ENCODE data around the gene PRM3.

The PRM3 gene

DNA sequence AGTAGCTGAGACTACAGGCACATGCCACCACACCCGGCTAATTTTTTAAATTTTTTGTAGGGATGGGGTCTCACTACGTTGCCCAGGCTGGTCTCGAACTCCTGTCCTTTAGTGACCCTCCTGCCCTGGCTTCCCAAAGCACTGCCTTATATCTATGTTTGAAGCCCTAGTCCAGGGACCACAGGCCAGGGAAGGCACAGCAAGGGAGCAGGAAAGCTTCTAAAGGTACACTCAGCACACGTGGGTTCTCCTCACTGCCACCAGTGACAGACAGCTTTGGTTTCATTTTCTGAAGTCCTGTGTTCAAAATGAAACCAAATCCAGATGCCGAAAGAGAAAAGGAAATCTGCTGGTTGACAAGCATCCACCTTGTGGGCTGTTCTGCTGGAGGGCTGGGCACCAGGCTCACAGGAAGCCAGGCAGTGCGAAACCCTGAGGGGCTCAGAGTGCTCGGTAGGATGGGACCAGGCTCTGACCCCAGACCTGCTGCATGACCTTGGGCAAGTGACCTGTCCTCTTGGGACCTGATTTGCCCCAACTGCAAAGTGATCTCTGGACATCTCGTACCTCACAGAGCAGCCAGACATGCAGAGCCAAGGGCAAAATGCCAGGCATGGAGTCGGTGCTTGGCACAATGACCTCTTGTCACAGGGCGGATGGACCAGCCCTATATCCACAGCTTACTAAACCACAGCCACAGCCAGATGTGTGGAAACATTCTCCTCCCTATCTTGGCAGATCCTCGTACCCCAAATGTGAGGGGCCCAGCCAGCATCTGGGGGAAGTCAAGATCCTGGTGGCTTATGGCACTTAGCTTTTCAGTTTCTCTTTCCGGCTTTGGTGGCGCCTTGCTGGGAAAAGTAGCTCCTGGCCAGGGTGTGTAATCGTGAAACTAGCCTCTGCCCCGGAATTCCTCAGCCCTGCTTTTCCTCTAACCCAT is 14.6 kb downstream of the PRM3 start:
- DNase-seq: no peak

DNA sequence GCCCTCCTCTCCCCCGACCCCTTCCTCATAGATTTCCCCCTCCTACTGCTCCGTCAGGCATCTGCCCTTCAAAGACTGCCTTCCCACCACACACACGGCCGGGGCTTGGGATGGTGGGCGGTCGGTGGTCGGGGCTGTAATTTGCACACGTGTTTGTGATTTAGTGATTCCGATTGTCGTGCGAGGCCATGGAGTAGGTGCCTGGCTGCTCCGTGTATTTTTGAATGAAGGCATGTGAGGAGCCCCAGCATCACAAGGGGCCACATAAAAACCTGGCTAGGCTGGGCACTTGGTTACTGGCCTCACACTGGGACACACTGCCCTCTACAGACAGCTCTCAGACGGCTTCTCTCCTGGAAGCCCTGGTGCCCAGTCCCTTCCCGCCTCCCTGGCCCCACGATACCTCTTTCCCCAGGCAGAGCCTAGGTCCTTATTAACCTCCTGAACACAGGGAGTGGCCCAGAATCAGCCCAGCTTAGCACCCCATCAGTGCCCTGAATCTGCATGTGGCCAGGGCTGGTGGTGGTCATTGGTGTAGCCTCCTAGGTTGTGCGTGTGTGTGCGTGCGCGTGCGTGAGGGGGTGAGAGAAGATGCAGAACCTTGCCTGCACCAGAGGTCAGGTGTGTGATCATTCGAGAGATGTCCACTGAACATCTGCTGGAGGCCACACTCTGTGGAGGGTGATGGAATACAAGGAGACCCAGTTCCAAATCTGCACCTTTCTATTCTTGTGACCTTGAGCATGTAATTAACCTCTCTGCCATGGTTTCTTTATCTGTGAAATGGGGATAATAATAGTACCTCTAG is 16.1 kb downstream of the PRM3 start:
- DNase-seq: peak; percentile 48

DNA sequence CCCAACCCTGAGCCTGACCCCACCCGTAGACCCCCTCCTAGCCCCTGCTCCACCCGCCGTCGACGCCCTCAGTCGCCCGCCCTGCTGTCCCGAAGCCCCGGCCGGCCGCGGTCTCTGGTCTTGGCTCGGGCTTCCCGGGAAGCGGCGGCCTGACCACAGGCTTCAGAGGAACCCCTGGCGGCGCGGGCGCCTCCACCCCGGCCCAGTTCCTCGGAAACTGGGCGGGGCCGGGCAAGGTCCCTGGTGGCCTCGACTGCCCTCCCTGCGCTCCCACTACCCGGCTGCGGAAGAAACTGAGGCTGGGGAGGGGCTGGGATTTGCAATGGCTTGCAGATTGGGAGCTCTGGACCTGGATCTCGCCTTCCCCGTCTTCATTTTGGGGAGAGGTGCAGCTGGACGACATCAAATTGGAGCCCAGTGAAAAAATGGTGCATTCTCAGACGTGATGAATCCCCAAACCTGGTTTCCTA is 16.7 kb downstream of the PRM3 start:
- DNase-seq: no peak

DNA sequence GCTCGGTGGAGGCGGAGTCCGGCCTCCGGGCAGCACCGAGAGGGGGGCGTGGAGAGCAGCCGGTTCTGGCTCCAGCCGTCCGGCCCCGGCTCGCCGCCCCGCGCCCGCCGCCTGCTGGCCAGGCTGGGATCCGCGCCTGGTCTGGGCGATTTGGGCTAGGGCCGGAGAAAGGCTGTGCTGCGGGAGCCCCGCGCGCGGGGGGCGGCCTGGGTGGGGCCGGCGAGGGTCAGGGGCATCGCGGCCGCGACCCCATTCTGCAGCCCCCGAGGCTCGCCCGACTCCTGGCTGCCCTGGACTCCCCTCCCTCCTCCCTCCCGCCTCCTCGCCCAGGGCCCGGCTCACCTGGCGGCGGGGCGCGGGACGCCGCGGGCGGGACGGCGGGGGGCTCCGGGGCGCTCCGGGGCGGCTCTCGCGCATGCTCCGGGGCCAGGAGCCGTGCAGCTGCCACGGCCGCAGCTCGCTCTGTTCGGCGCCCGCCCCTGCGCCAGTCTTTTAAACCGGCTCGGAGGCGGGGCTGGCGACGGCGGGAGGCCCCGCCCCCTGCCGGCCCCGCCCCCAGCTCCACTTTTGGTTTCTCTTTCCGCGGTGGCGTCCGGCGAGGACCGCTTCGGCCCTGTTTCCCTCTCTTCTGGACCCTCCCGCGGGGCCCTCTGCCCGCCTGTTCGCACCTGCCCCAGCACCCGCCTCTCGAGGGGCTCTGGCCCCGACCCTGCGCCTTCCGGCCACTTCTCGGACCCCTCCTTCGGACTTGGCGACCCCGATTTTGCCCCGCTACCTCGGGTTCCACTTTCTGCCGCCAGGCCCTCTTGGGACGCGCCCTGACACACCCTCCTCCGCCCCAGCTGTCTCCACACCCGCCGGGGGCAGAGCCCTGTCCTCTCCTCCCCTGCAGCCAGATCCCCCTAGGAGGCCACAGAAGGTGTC is 17.4 kb downstream of the PRM3 start, which contains the start of gene SOCS1:
Gene SOCS1 (minus strand): TSS at position 468 of the 924 bp plus-strand sequence. CDS start 726 bp downstream, outside the sequence.
- peak; percentile 48 for DNase-seq

DNA sequence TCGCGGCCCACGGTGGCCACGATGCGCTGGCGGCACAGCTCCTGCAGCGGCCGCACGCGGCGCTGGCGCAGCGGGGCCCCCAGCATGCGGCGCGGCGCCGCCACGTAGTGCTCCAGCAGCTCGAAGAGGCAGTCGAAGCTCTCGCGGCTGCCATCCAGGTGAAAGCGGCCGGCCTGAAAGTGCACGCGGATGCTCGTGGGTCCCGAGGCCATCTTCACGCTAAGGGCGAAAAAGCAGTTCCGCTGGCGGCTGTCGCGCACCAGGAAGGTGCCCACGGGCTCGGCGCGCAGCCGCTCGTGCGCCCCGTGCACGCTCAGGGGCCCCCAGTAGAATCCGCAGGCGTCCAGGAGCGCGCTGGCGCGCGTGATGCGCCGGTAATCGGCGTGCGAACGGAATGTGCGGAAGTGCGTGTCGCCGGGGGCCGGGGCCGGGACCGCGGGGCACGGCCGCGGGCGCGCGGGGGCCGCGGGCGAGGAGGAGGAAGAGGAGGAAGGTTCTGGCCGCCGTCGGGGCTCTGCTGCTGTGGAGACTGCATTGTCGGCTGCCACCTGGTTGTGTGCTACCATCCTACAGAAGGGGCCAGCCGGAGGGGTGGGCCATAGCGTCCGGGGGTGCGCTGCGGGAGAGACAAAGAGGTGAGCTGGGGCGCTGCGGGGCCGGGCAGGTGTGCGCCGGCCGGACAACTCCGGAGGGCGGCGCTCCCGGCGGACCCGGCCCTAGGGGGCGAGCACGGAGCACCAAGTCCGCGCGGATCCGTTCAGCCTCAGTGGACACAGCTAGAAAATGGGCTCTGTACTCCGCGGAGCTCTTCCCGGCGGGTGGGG is 18.3 kb downstream of the PRM3 start:
- no peak for DNase-seq

DNA sequence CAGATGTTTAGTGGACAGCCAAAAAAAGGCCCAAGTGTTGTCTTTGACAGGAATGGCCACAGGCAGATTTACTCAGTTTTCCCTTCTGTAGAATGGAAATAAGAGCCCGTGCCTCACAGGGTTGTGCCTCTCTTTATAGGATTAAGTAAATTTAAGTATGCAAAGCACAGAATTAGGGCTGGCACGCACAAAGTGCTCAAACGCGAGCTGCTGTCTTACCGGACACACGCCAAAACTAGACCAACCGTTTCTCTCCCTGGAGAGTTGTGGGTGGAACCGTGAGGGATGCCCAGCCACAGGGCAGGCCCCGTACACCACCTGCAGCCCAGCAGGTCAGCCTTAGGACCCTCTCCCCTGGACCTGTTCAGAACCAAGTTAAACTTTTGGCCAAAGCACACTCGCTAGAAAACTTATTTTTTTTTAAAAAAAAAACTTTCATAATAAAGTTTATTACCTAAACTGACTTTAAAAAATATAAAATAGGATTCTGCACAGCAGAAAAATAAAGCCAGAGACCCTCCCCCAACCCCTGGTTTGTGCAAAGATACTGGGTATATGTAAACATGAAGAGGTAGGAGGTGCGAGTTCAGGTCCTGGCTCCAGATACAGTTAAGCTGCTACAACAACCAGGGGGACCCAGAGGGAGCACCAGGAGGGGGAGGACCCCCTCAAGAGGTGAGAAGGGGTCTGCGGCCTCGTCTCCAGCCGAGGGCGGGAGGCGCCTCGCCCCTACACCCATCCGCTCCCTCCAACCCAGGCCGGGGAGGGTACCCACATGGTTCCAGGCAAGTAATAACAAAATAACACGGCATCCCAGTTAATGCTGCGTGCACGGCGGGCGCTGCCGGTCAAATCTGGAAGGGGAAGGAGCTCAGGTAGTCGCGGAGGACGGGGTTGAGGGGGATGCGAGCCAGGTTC is 19.2 kb downstream of the PRM3 start:
- DNase-seq: no peak

DNA sequence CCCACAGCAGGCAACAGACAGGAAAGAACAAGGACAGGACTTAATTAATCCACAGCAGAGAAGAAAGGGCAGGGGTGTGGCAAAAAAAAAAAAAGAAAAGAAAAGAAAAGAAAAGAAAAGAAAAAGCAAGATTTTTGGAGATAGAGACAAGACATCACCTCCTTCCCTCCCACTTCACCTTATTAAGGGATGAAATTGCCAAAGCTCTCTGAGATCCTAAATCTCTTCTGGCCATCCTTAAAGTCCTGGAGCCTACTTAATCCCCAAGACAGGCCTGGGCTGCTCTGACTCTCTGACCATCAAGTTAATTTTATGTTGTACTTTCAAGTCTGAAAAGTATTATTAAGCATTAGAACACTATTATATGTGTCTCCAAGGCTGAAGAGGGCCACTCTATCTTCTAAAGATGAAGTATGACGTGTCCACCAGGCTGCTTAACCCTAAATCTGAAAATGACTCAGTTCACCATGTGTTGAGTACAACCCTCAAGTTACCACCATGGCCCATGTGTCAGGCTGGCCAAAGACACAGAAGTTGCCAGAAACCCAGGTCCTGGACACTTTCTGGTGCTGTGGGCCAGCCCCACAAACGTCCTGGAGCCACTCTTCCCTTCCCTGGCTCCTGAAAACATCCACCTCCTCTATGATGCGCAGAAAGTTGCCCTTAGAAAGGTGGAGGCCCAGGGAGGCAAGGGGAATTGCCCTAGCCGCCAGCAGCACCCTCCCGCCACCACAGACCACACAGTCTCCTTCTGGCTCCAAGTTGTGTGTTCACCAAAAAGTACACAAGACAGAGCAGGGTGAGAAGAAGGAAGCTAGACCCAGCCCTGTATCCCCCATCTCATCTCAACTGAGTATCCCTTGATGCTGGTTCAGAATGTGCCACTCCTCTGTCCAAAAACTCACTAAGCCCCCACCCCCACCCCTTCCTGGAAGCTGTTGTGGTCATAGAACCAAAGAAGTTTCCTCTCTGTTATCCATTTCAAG is 20.1 kb downstream of the PRM3 start:
- no peak for DNase-seq

DNA sequence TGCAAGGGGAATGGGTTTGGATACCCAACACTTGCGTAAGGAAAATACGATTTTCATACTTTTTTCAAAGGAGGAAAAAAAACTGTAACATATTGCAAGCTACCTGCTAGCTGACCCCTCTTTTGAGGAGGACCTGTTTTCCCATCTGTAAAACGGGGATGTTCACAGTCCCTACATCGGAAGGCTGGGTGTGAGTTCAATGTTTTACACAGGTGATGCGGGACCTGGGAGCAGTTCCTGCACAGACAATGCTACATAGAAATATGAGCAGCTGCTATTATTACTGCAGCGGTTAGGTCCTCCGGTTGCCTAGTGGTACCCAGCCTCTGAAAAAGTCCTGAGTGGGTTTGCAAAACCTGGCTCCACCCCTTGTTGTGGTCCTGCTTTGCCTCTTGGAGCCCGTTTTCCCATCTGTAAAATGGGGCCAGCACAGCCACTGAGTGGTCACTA is 20.9 kb downstream of the PRM3 start:
- no peak for DNase-seq

DNA sequence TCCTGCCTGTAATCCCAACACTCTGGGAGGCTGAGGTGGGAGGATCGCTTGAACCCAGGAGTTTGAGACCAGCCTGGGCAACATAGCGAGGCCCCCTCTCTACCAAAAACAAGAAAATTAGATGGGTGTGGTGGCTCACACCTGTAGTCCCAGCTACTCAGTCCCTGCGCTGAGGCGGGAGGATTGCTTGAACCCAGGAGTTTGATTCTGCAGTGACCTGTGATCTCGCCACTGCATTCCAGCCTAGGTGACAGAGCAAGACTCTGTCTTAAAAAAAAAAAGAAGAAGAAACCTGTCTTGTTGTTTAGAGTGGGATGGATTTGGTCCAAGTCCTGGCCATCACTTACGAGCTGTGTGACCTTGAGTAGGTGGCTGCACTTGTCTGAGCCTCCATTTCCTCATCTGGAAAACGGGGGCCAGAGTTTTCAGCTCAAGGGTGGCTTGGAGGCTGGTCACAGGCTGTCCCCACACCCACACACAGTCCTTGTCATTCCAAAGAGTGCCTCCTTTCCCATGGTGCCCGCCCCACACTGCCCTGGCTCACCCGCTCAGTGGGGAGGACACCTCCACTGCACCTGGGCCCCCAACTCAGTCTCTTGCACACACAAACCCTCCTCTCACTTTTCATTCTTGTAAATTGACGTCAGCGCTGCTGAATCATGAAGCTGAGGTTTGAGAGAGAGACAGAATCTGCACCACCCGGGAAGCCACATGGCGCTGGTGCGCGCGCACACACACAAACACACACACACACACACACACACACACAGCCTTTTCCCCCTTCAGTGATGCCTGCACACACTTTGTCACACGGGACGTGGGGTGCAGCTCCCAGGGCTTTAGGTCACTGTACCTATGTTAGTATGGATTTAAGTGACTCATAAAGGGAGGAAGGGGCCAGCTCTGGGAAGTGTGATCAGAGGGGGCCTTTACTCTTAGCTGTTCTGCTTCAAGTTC is 21.6 kb downstream of the PRM3 start:
- DNase-seq: no peak

DNA sequence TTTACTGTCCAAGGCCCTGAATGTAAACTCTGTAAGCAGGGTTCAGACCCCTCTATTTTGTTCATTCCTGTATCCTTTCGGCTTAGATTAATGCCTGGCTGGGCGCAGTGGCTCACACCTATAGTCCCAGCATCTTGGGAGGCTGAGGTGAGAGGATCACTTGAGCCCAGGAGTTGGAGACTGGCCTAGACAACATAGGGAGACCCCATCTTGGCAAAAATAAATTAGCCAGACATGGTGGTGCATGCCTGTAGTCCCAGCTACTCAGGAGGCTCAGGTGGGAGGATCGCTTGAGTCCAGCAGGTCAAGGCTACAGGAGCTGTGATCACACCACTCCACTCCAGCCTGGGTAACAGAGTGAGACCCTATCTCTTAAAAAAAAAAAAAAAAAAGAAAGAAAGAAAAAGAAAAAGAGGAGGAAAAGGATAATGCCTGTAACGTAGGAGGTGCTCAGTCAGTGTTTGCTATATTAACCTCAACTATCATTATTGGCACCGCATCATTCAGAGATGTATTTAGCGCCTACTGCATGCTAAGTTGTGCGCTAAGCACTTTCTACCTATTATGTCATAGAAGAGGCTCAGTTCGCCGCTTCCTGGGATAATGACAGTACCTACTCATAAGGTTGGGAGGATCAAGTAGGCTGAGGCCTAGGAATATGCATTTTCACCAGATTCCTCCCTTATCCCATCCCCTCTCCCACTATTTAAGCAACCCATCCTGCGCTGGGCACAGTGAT is 22.5 kb downstream of the PRM3 start:
- no peak for DNase-seq

DNA sequence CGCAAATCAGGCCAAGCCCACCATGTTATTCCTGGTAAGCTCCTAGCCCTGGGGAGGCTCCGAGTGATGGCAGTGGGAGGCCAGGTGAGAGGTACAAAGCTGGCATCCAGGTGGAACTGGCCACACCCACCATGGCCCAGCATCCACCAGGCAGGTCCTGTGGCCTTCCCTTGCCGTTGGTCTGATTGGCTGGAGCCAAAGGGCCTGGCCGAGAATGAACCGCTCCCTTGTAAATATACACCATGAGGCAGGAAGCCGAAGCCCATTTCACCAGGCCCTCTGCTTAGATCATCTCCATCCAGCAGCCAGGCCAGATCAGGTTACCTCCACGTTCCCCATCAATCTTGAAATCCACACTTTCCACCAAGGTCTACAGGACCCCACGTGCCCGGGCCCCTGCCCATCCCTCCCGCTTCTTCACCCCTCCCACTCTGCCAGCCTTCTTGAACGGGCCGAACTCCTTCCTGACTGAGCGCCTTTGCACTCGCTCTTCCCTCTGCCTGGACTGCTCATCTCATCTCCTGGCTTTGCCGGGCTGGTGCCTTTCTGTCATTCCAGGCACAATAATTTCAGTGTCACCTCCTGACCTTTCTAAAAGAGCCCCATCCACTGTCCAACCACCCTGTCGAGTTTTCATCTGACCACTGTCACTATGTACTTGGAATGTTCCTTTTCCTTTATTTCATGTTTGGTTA is 23.2 kb downstream of the PRM3 start:
- DNase-seq: no peak

DNA sequence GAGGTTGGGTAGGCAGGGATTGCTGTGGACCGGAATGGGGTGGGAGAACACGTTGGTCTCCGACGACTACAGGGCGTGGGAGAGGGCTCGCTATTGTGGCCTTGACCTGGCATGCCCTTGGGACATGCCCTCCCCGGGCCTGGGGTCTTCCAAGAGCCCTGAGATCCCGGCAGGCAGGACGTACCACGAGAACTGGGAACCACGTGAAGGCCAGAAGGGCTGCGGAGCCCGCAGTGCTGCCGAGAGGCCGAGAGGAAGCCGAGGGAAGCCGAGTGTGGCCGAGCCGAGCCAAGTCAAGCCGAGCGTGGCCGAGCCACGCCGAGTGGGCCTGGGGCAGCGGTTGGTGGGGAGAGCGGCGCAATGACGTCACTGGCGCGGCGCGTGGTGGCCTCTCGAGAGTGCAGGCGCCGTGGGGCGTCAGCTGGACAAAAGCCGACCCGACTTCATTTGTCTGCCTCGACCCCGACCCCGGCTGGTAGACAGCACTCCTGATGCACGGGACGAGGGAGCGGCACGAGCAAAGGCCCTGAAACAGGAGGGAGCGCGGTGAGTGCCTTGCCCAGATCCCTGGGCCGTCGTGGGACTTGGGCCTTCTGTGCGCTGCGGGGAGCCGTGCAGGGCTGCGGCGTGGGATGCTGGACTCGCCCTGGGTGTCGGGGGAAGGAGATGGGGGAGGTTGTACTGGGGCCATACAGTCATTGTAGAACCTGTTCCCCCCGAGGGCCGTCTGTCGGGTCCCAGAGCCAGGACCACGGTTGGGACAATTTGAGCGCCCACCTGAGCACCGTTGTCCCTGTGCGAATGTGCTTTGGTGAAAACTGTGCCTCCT is 24.0 kb downstream of the PRM3 start:
- DNase-seq: no peak

DNA sequence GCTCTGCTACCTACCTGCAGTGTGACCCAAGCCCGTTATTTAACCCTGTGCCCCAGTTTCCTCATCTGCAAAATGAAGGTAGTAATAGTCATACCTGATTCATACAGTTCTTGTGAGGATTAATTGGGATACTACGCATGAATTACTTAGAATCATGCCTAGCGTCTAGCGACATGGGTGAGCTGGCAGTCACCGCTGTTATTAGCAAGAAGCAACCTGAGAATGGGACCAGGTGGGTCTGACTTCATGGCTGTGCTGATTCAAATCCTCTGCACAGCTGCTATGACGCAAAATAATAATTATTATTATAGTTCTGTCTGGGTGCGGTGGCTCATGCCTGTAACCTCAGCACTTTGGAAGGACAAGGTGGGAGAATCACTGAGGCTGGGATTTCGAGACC is 25.3 kb downstream of the PRM3 start:
- DNase-seq: no peak

DNA sequence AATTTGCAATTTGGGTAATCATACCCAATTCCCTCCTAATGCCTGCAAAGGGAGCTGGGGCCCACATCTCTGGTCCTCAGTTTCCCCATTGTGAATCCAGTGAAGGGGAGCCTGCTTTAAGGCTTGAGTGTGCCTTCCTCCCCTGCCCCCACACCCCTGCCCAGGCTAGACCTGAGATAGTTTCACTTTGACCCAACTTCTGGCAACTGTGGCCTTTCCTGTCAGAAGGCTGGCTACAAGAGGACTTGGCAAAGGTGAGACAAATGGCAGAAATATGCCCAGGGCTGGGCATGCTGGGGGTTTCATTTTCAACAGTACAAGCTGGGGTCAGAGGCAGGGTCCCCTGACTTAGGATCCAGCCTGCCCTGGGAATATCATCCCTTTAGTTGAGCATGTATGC is 27.4 kb downstream of the PRM3 start:
- DNase-seq: no peak

DNA sequence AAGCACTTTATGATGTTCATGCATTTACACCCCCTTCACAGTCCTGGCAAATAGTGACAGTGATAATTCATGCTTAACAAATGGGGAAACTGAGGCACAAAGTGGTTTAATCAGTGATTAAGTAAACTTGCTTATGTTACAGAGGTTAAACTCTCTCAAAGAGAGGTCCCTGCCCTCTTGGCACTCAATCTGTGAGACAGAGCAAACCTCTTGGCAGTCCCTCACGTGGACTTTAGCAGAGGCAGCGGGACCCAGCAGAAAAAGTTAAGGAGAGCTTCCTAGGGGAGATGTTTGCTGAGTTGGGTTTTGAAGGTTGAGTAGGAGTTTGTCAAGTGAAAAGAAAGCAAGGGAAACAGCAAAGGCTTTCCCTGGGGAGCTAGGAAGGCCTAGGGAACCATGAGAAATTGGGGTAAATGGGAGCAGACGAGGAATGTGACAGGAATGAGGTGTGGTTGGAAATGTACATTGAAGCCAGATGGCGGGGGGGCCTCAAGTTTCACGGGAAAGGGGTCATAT is 28.1 kb downstream of the PRM3 start:
- DNase-seq: no peak

Measured in DMS 273 treated with DMSO at 0.1 percent for 48 hours (cell line).